Glomerular visceral epithelial cell (primary cell): Measurements from ENCODE around the gene RUBCN.
A peak's percentile ranks its signal among the peaks of the same experiment; 100 is the strongest.
"Not testable (repeated sequence)": the region's sequence is repeated elsewhere in the genome, so short reads cannot be mapped to it uniquely, and the experiment has no call there.

Experiments used
- DNase-seq: peaks from one replicate; pipeline ENCODE4 v3.0.0-alpha.2; 2016; ENCODE audit errors: extremely low spot score

The RUBCN gene

DNA sequence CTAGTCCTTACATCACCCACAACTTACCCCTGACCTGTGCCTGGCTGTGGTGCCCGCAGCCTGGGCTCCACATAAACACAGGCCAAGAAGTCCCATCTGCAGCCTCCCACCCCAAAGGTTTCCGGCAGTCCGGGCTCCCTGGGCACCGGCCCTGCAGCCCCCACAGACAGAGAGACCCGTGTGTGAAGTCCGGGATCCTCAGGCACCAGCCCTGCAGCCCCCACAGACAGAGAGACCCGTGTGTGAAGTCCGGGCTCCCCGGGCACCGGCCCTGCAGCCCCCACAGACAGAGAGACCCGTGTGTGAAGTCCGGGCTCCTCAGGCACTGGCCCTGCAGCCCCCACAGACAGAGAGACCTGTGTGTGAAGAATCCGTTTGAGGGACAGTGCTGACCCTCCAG, 78.0 kb downstream of the RUBCN start:
- DNase-seq: not testable (repeated sequence)

DNA sequence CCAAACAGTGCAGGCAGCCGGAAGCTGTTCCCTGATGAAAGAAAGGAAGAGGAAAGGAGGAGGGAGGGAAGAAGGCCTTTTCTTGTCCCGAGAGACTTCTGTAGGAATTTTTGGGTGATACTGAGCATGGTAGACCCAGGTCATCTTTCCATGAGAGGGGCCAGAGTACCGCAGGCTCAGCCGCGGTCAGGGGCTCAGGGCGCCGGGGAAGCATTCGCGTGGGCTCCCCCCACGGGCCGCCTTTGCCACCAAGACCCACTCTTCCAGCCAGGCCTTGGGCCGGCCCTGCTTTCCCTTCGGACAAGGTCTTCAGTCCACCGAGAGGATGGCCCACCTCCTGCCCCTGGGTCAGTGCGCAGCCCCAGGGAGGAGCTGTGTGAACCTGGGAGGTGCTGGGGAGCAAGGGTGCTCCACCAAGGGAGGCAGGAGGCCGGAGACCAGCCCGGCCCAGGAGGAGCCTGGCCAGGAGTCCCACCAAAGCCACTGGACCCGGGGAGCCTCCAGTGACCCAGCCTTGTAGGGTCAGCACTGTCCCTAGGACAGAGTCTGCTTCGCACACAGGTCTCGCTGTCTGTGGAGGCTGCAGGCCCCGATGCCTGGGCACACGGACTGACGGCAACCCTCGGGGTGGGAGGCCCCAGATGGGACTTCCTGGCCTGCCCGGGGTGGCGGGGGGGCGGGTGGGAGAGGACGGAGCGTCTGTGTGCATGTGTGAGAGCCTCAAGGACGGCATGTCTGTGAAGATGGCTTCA, 79.0 kb downstream of the RUBCN start:
- not testable (repeated sequence) for DNase-seq

DNA sequence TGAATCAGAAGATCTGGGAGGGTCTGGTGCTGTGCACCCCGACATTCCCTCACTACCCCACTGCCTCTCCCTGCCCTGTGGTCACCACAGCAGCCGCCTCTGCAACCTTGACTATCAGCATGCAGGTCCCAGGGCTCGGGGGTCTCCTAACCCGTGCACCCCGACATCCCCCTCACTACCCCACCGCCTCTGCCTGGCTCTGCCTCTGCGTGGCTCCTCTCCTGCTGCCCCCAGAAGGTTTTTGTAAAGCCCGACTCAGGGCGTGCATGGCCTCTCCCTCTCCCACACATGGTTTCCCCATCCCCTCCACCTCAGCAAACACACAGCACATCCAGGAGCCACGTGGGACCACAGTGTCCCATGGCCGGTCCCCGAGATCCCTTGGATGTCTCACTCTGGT, 79.7 kb downstream of the RUBCN start:
- DNase-seq: not testable (repeated sequence)

DNA sequence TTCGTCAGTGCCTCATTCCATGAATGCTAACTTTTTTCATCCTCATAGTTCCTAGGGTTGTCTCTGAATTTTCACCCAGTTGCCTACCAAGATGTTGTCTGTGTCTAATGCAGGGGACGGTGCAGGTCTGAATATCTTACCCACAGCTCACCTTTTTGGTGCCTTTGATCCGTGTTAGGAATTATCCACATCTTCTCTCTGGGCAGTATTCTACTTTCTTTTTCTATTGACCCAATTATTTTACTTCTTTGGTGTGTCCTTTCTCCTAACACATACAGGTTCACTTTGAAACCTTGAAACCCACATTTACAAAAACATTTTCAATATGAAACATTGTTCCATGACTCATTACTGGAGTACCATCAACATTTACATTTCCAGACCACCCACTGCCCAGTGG, 80.6 kb downstream of the RUBCN start:
- DNase-seq: not testable (repeated sequence)

DNA sequence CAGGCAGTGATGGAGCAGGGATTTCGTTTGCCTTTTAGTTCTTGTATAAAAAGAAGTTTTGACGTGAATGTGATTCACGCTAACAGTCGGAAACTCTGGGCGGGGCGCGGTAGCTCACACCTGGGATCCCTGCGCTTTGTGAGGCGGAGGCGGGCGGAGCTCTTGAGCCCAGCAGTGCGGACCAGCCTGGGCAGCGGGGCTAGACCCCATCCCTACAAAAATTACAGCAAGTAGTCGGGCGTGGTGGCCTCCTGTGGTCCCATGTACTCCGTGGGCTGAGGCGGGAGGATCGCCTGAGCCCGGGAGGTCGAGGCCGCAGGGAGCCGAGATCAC, 81.7 kb downstream of the RUBCN start:
- DNase-seq: not testable (repeated sequence)

DNA sequence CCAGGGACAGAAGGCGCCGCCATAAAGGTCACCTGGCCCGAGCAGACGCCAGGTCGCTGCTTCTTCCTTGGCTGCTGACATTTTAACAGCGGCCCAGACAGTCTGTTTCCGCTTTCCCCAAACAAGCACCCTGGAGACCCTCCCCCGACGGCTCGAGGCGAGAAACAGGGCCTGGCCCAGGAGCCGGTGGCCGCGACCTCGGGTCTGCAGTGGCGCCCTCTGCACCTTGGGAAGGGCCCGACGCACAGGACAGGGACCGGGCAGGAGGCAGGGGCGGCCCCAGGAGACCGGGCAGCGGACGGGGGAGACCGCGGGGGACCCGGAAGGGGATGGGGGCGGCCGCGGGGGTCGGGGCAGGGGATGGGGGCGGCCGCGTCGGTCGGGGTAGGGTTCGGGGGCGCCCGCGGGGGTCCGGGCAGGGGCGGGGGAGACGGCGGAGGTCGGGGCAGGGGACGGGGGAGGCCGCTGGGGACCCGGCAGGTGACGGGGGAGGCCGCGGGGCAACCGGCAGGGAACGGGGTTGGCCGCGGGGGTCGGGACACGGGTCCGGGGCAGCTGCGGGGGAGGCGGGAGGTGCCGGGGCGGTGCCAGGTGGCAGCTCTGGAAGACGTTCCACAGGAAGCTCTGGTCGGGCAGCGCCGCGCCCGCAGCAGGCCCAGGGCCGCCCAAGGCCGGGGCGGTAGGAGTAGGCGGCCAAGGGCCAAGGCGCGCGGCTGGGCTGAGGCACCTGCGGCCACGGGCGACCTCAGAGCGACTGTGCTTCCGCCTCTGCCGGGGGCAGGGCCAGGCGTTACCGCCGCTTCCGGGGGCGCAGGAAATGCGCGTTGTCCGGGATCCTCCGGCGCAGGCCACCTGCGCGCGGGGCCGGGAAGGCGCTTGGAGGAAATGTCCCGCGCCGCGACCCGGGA, 82.4 kb downstream of the RUBCN start:
- not testable (repeated sequence) for DNase-seq

DNA sequence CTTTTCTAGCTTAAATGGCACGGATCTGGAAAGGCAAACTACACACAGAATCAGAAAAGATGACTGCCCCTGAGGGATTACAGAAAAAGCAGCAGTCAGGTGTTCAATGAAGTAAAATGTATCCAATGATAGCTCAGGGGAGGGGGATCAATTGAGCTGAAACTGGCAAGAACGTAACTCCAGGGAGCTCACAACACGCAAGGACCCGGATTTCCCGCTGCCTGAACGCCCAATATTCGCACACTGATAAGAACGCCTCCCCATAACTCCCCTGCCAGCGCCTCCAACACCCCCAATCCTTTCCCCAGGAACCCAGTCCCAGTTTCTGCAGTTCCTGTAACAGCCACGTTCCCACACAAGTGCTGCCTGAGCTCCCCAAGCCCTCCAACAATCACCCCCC, 83.8 kb downstream of the RUBCN start:
- not testable (repeated sequence) for DNase-seq

DNA sequence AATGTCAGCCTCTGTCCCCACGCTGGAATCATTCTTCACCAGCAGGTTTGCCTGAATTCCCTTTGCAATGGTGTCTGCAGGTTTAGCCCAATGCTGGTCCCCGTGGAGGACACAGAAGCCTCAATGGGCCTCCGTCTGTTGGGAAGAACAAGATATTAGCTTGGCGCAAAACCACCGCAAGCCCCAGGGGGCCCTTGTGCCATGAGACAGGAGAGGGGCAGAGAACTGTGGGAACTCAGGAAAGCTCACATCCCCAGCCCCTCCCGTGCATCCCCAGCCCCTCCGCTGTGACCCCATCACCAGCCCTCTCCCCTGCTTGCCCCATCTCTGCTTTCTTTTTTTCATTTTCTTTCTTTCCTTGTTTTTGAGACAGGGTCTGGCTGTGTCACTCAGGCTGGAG, 89.1 kb downstream of the RUBCN start:
- DNase-seq: not testable (repeated sequence)

DNA sequence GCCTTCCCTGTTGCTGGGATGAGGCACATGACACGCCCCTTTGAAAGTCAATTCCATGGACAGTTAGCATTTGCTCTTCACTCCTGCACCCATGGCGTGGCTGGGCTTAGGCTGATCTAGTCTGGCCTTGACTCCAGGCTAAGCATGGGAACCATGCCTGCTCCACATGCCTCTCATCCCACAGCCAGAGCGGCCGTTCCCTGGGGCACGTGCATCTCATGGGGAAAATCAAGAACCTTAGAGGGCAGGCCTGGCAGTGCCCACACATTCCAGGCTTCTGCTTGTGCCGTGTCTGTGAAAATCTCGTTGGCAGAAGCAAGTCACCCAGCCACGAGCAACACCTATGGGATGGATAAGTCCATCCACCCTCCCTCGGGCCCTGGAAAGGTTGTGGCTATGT, 89.5 kb downstream of the RUBCN start:
- not testable (repeated sequence) for DNase-seq

DNA sequence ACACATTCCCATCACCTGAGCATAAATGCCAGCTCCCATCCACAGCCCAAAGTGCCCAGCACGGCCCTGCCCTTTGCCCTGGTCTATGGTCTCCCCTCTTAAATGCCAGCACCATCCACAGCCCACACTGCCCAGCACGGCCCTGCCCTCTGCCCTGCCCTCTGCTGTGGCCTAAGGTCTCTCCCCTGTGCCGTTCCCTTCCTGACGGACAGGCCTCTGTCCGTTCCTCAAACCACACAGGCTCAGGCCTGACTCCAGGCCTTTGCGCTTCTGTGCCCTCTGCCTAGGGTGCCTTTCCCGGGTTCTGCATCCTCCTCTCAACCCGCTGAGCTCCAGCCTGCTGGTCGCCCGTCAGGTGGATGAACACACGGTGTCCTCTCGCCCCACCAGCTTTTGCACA, 90.4 kb downstream of the RUBCN start:
- not testable (repeated sequence) for DNase-seq

DNA sequence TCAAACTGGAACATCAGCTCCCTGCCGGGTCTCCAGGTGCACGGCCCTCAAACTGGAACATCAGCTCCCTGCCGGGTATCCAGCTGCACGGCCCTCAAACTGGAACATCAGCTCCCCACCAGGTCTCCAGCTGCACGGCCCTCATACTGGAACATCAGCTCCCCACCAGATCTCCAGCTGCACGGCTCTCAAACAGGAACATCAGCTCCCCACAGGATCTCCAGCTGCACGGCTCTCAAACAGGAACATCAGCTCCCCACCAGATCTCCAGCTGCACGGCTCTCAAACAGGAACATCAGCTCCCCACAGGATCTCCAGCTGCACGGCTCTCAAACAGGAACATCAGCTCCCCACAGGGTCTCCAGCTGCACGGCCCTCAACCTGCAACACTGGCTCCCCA, 99.1 kb downstream of the RUBCN start:
- DNase-seq: not testable (repeated sequence)

DNA sequence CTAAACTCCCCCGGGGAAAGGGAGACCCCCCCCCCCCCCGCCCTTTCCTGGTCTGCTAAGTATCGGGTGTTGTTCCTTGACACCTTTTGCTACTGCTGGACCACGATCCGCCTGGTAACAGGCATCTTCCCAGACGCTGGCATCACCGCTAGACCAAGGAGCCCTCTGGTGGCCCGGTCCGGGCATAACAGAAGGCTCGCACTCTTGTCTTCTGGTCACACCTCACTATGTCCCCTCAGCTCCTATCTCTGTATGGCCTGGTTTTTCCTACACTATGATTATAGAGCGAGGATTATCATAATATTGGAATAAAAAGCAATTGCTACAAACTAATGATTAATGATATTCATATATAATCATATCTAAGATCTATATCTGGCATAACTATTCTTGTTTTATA, 104.7 kb downstream of the RUBCN start:
- DNase-seq: not testable (repeated sequence)

DNA sequence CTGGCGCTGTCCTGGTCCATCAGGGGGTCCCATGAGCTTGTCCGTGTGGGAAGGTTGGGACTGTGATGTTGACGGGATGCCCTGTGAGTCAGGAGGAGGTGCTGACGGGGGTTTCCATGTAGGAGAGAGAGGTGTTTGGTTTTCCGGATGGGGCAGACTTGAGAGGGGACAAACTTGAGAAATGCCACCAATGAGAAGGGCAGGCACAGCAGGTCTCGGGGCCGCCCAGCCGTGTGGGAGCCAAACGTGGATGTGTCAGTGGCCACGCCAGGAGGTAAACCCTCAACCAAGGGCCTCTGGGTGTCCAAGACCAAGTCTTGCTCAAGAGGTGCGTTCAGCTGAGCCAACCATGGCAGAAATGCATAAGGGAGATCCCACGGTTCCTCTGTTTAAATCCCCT, 105.9 kb downstream of the RUBCN start:
- not testable (repeated sequence) for DNase-seq

DNA sequence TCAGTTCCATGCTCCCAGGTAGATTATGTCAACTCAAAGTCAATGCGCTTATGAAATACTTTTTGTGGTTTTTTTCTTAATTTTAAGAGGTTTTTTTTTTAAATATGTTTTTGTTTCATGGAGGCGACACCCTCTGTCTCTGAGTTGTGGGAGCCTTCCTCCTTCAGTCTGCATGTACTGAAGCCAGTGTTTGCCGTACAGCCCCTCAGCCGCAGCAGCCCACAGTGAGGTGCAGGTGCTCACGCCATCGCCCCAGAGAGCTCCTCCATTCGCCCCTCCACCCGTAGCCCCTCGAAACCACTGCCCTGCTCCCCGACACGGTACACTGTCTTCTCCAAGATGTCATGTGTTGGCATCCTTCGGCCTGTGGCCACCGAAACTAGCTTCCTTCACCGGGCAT, 107.4 kb downstream of the RUBCN start:
- DNase-seq: not testable (repeated sequence)

DNA sequence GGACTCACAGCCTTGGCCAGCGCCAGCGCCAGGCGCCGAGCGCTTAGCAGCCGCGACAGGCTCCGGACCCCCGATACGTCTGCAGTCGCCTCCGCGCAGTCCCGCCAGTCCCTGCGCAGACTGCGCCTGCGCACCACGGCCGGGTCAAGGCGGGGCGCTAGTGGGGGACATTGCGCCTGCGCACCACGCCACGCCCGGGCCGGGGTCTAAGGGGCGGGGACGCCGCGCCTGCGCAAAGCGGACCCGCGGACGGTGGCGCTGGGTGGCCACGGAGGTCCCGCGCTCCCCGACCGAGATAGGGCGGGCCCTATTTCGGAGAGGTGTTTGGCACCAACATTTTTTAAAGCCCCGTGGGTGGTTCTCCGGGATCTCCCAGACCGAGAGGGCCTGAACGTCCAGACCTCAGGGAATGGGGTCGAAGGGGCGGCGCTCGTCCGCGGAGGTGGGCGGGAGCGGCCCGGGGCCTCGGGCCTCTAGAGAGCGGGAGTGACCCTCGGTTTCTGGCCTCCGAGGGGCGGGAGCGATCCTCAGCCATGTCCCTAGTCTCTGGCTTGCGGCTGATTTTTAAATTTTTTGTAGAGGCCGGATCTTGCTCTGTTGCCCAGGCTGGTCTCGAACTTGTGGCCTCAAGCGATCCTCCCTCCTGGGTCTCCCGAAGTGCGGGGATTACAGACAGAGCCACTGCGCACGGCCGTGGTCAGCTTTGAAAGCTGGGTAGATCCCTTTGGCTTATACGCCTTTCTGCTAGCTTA, 108.8 kb downstream of the RUBCN start:
- peak; percentile 81 for DNase-seq

DNA sequence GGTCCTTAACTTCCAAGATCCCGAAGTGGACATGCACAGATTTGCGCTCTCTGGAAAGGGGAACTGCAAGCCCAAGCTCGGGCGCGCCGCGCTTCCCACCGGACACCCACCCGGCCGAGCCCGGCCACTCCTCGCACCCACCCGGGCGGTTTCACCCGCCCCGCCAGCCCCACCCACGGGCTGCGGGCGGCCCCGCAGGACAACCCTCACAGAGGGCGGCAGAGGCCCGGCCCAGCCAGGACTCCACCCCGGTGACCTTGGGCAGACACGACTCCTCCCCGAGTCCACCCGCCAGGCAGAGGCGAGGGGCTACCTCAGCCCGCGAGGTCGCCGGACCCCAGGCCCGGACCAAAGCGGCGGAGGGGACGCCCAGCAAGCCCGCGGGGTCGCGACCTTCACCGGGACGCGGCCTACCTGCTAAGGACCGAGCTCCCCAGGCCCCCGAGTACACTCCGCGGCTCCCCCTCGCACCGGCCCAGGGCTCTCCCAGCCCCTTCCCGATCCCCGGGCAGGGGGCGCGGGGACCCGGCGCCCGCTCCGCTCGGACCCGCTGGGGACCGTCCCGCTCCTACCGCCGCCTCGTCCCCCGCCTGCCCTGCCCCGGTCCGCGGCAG, 109.4 kb downstream of the RUBCN start:
- DNase-seq: not testable (repeated sequence)

DNA sequence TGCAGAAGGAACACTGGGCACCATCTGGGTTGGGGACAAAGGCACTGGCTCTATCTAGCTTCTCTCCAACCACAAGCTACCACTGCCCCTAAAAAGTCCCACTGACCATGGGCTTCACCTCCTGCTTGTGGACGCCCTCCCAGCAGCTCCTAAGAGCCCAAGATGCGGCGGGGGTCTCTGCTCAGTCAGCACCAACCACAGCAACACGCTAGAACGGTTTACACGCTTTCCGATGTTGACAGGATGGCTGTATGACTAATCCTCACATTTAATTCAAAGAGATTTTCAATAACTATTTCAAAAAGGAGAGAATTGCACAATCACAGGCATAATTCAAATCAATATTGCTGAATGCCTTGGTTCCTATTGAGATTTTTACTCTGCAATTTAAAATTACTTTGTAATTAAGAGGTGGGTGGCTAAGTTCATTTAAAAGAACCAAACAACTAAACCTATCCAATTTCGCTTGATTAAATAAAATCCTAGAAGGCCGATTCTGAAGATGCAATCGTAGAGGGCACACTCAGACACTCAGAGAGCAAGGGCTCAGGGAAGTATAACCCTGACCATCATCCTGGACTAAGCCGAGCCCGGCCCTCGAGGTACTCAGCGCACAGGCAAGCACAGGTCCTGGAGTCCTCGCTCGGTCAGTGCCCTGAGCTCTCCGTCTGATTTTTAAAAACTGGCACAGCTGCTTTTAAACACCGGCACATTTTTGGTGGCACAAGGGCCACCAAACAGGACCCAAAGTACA, 110.1 kb downstream of the RUBCN start:
- not testable (repeated sequence) for DNase-seq

DNA sequence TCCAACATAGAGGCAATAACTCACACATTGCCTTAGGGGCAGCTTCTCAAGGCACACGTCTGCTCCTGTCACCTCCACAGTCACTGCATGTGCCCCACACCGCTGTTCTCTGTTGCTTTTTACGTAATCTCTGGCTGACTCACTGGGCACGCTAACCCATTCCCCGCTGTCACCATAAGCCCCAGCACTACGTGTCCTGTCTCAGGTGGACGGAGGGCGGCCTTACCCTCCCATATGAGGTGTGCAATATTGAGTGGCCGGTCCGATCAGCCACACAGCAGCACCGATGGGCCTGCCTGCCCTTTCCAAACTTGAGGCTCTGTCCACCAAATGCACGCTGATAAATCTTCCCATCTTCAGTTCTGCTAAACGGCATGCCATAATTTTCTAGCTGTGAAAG, 115.2 kb downstream of the RUBCN start:
- DNase-seq: not testable (repeated sequence)
